Measurements from ENCODE around the gene ACSM5. TPM values are rescaled to one million over a fixed set of nuclear protein-coding genes. Genes with fewer than 3 reads are reported as not detected.

Gene ACSM5
- total RNA-seq, 2 donors from 2014 or later: 0.78 to 11.0 TPM

DNA sequence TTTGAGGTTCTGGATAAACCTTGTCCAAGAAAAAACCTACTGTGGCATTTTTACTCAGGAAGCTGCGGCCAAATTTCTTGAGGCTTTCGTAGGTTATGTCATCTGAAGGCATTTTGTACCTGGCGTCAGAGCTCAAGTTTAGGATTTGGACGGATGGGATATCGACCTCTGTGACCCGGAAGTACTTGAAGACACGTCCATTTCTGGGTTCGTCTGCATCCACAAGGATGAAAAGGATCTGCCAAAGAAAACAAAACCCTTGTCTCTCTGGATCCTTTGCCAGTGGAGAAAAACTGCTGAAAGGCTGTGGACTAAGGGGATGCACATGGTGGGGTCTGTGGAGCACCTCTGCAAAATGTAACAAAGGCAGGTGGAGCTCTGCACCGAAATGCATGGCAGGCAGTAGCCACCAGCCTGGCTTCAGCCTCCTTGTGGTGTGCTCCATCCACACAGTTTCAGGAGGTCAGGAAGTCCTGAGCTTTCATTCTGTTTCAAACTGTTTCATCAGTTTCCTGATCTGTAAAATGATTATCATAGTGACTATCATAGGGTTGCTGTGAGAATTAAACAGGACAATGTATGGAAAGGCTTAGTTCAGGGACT, 39.8 kb upstream of the ACSM5 start:
- Histone ChIP-seq H3K9me3 (no peaks in the 10 kb centered on the region), H3K36me3 (no peaks in the 10 kb centered on the region), H3K4me1 (ENCODE audit: control insufficient read depth in 1 of 2, low read depth in 2 of 2) (no peaks in the 10 kb centered on the region), H3K27ac (no peak overlapping the region), H3K27me3 (replicated peaks; ENCODE audit: insufficient read depth) (no peaks in the 10 kb centered on the region), H3K4me3 (no peak overlapping the region)
- ATAC-seq (ENCODE audit: insufficient number of reproducible peaks, low FRiP score, low read depth) (no peak), DNase-seq (ENCODE audit: low spot score) (no peak)
- TF ChIP-seq, protein P1, sequence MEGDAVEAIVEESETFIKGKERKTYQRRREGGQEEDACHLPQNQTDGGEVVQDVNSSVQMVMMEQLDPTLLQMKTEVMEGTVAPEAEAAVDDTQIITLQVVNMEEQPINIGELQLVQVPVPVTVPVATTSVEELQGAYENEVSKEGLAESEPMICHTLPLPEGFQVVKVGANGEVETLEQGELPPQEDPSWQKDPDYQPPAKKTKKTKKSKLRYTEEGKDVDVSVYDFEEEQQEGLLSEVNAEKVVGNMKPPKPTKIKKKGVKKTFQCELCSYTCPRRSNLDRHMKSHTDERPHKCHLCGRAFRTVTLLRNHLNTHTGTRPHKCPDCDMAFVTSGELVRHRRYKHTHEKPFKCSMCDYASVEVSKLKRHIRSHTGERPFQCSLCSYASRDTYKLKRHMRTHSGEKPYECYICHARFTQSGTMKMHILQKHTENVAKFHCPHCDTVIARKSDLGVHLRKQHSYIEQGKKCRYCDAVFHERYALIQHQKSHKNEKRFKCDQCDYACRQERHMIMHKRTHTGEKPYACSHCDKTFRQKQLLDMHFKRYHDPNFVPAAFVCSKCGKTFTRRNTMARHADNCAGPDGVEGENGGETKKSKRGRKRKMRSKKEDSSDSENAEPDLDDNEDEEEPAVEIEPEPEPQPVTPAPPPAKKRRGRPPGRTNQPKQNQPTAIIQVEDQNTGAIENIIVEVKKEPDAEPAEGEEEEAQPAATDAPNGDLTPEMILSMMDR (IDR thresholded peaks at IDR 0.05): no peak

DNA sequence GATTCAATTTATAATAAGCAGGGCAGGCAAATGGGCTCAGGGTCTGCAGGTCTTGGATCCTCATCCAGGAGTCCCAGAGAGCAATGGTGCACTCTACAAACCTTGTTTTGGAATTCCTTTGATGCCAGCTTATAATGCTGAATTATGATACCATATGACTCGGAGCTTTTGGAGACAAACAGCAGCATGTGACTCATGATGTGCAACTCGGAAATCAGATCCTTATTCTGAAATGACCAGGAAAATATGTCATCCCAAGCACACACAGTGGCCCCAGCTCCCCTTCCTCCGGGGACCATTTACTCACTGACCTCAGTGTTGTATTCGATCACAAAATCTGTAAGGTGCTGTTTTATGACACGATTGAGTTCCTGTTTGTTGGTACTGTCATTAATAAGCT, 36.6 kb upstream of the ACSM5 start:
- Histone ChIP-seq H3K4me3 (no peak overlapping the region), H3K4me1 (ENCODE audit: control insufficient read depth in 1 of 2, low read depth in 2 of 2) (no peaks in the 10 kb centered on the region), H3K36me3 (no peaks in the 10 kb centered on the region), H3K27me3 (replicated peaks; ENCODE audit: insufficient read depth) (no peaks in the 10 kb centered on the region), H3K9me3 (no peaks in the 10 kb centered on the region), H3K27ac (no peak overlapping the region)
- no peak for DNase-seq (ENCODE audit: low spot score)
- TF ChIP-seq, protein P1 (IDR thresholded peaks at IDR 0.05): no peak
- no peak for ATAC-seq (ENCODE audit: insufficient number of reproducible peaks, low FRiP score, low read depth)

DNA sequence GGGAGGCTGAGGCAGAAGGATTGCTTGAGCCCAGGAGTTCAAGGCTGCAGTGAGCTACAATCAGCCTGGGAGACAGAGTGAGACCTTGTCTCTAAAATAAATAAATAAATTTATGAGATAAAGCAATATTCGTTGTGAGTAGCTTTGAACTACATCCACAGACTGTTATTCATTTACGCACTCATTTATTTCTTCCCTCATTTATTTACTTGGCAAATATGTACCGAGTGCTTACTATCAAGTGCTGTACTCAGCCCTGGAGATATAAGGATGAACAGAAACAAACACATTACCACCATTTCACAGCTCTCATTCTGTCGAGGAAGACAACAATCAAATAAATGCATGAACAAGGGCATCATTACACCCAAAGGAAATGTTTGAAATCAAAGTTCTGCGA, 32.2 kb upstream of the ACSM5 start:
- no peaks in the 10 kb centered on the region for H3K27me3 ChIP-seq (replicated peaks; ENCODE audit: insufficient read depth)
- H3K4me1 ChIP-seq (ENCODE audit: control insufficient read depth in 1 of 2, low read depth in 2 of 2): no peaks in the 10 kb centered on the region
- DNase-seq (ENCODE audit: low spot score) (no peak), ATAC-seq (ENCODE audit: insufficient number of reproducible peaks, low FRiP score, low read depth) (no peak)
- no peaks in the 10 kb centered on the region for H3K36me3 ChIP-seq
- no peaks in the 10 kb centered on the region for H3K9me3 ChIP-seq
- no peak overlapping the region for H3K4me3 ChIP-seq
- TF ChIP-seq, protein P1 (IDR thresholded peaks at IDR 0.05): no peak
- no peak overlapping the region for H3K27ac ChIP-seq

DNA sequence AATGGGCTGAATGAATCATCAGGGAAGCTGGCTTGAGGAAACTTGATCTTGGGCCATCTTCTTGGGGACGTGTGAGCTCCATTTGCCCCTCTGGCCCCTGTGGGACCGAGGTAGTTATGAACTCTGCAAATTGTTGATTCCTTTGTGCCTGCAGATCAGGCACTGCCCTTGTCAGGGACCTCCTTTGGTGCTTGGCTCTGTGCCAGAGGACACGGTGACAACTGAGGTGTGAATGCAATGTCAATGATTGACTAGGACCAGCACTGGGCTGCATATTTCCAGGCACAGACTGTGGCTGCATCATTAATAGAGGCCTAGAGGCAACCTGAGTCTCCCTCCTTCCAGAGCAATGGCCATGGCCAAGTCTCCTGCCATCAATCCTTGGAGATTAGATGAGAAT, 28.6 kb upstream of the ACSM5 start:
- TF ChIP-seq, protein P1 (IDR thresholded peaks at IDR 0.05): no peak
- no peak for DNase-seq (ENCODE audit: low spot score)
- Histone ChIP-seq H3K4me3 (no peak overlapping the region), H3K27ac (no peak overlapping the region), H3K36me3 (no peaks in the 10 kb centered on the region), H3K4me1 (ENCODE audit: control insufficient read depth in 1 of 2, low read depth in 2 of 2) (no peaks in the 10 kb centered on the region), H3K27me3 (replicated peaks; ENCODE audit: insufficient read depth) (no peaks in the 10 kb centered on the region), H3K9me3 (no peaks in the 10 kb centered on the region)
- no peak for ATAC-seq (ENCODE audit: insufficient number of reproducible peaks, low FRiP score, low read depth)

DNA sequence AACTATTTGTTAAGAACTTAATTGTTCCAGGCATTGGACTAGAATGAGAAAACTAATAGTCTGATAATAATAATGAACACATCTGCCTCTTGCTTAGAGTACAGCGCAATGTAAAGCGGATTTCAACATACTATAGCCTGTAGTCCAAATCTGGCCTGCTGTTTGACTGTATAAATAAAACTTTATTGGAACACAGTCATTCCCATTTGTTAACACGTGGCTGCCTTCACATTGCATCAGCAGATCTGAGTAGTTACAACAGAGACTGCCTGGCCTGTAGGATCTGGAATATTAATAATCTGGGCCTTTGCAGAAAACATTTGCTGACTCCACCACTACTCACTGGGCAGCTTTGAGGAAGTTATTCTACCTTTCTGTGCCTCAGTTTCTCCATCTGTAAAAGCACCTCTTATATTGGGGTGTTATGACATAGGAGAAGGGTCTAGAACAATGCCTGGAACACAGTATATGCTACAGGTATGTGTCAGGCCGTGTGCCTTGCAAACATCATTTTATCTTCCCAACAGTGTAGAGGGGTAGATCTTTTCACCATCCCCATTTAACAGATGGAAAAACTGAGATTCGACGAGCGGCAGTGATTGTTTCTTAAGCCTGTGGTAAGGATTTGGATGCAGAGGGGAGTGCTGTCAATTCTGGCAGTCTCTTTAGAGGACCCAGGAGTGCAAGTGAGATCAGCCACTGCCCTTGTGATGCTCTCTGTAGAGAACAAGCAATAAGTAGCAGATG, 27.0 kb upstream of the ACSM5 start:
- Histone ChIP-seq H3K27ac (no peak overlapping the region), H3K36me3 (no peaks in the 10 kb centered on the region), H3K27me3 (replicated peaks; ENCODE audit: insufficient read depth) (no peaks in the 10 kb centered on the region), H3K4me1 (ENCODE audit: control insufficient read depth in 1 of 2, low read depth in 2 of 2) (peaks cover 0 to 8% of the 10 kb centered on the region in 2 donors), H3K4me3 (no peak overlapping the region), H3K9me3 (no peaks in the 10 kb centered on the region)
- no peak for DNase-seq (ENCODE audit: low spot score)
- ATAC-seq (ENCODE audit: insufficient number of reproducible peaks, low FRiP score, low read depth): no peak
- TF ChIP-seq, protein P1 (IDR thresholded peaks at IDR 0.05): no peak

Measured in thoracic aorta (tissue), 2 donors.